Bone marrow (tissue), 2 donors: ENCODE data around the gene NEURL3.
A peak's percentile ranks its signal among the peaks of the same experiment; 100 is the strongest.

Experiments used
- DNase-seq, 2 donors: peaks; one replicate each; lab custom pipeline; 2025; lab: John Stamatoyannopoulos, UW

The NEURL3 gene

GRCh38 chr2:96539215-96539920 lies 34.2 kb upstream of the NEURL3 start:
- no peak for DNase-seq

GRCh38 chr2:96538487-96539214 lies 33.5 kb upstream of the NEURL3 start:
- DNase-seq = peak in 1 of 2 donors; percentile 48

- DNase-seq = no peak
These were observed 32.8 kb upstream of the NEURL3 start for GRCh38 chr2:96537734-96538486.

GRCh38 chr2:96537066-96537733 lies 32.0 kb upstream of the NEURL3 start:
- peak; percentile 39 to 87 for DNase-seq

- peak; percentile 62 to 70 for DNase-seq
These were observed 31.4 kb upstream of the NEURL3 start, which contains the start of gene ARID5A for GRCh38 chr2:96536445-96537065. ARID5A (plus strand) TSS chr2:96536752; CDS start chr2:96536827, 75 bp downstream.

- no peak for DNase-seq
These were observed 30.2 kb upstream of the NEURL3 start for GRCh38 chr2:96535331-96535730.

- DNase-seq = no peak
These were observed 29.6 kb upstream of the NEURL3 start for GRCh38 chr2:96534701-96535181.

- no peak for DNase-seq
These were observed 29.0 kb upstream of the NEURL3 start for GRCh38 chr2:96534141-96534540.

- DNase-seq = peak in 1 of 2 donors; percentile 41
These were observed 28.3 kb upstream of the NEURL3 start for GRCh38 chr2:96533292-96534073.

GRCh38 chr2:96532641-96533291 lies 27.6 kb upstream of the NEURL3 start:
- DNase-seq = no peak

GRCh38 chr2:96531872-96532505 lies 26.8 kb upstream of the NEURL3 start:
- DNase-seq = peak; percentile 54 to 100

GRCh38 chr2:96531366-96531765 lies 26.2 kb upstream of the NEURL3 start:
- DNase-seq = no peak

GRCh38 chr2:96530474-96531357 lies 25.6 kb upstream of the NEURL3 start:
- no peak for DNase-seq

- DNase-seq = no peak
These were observed 24.9 kb upstream of the NEURL3 start for GRCh38 chr2:96530144-96530430.

- DNase-seq = no peak
These were observed 24.4 kb upstream of the NEURL3 start for GRCh38 chr2:96529376-96530143.

- no peak for DNase-seq
These were observed 23.7 kb upstream of the NEURL3 start for GRCh38 chr2:96528700-96529375.

GRCh38 chr2:96528006-96528699 lies 23.0 kb upstream of the NEURL3 start:
- peak; percentile 67 to 85 for DNase-seq
